Esophagus muscularis mucosa (tissue), 4 donors: ENCODE data around the gene CRYL1.

Experiments used
- CTCF ChIP-seq, 3 experiments: fragments of 200-600 bp in 2 of 3; fragments of 450-650 bp in 1 of 3; sonication (generic) in 2 of 3; IDR thresholded peaks; one replicate each; pipeline ENCODE4 v1.5.1; 2017 to 2019; ENCODE audit warnings: antibody characterized with exemption in 3 of 3, mild to moderate bottlenecking in 2 of 3, moderate library complexity in 1 of 3
- EP300 ChIP-seq: sonication (generic); formaldehyde crosslinking; IDR thresholded peaks from one replicate; pipeline ENCODE4 v1.6.1; 2017; ENCODE audit warnings: antibody characterized with exemption
- POLR2A ChIP-seq: fragments of 450-650 bp; IDR thresholded peaks from one replicate; pipeline ENCODE4 v1.6.1; 2017; ENCODE audit warnings: antibody characterized with exemption, moderate library complexity, mild to moderate bottlenecking, low read depth
- POLR2AphosphoS5 ChIP-seq, 2 donors: sonication (generic); formaldehyde crosslinking; IDR thresholded peaks; one replicate each; pipeline ENCODE4 v1.6.1; 2017; ENCODE audit warnings: antibody characterized with exemption in 2 of 2

GRCh38 chr13:20498129-20498528 is 27.5 kb downstream of the CRYL1 start:
- TF ChIP-seq POLR2A (no peak), CTCF (IDR thresholded peaks at IDR 0.05) (no peak), EP300 (no peak), POLR2AphosphoS5 (IDR thresholded peaks at IDR 0.05) (no peak)
